A549 treated with AZD2906 at 1 μM for 4 hours (cell line): ENCODE results near the gene CHMP2B. TPM values are rescaled to one million over a fixed set of nuclear protein-coding genes. Genes with fewer than 3 reads are reported as not detected.

Experiments
- total RNA-seq: library from RNA; stranded (reverse); fragments of 200-300 nt; extraction: Qiagen RNA extraction; gene quantifications from 5 replicates; pipeline ENCODE4 v1.2.3, GENCODE V29; 2022

CHMP2B gene
- 99.4 to 113 TPM (median 103 TPM) in 5 replicates for total RNA-seq

DNA sequence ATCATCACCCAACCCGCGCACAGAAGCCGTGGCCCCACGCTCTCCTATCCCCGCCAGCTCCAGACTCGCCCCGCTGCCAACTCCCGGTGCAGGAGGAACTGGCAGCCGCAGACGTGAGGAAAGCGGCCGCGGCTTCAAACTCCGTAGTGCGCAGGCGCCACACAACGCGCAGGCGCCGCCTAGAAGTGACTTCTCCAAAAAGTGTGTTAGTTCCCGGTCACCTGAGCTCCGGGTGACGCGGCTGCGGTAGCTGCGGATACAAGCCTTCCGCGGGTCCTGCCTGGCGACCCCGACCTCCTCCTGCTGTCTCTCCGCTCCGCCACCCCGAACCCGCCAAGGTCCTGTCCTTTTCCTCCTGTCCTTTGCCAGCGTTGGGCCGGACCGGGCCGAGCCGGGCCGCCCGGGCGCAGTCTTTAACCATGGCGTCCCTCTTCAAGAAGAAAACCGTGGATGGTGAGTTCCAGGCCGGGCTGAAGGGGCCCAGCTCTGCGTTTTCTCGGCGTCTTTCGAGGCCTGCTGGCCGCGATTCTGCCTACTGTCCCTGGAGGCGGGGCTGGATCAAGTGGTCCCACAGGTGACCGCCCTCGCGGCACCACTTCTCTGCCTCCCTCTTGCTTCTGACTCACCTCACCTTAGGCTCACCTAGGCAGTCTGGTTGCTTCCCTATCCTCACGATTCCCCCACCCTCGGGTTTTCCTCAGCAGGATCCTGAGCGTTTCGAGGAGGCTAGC, at the start of gene CHMP2B:
TSS of gene CHMP2B (plus strand) at position 206 of the 731 bp plus-strand sequence. CDS start at position 420, 214 bp downstream.

GRCh38 chr3:87276484-87276883, 49.4 kb downstream of the CHMP2B start, which contains the start of gene POU1F1:
Gene POU1F1 (minus strand): TSS chr3:87276584. CDS start chr3:87276462, 122 bp downstream.

Other genes starting within 250 kb of the CHMP2B start
- gene VGLL3, start 236.2 kb upstream of the CHMP2B start, total RNA-seq: 6.7 to 11.3 TPM (median 10.7 TPM) in 5 replicates
- gene POU1F1, start 49.3 kb downstream of the CHMP2B start, total RNA-seq: 0.22 TPM in 1 of 5 replicates, not detected in the others